ENCODE results near the gene GSTA5.
"Not testable (repeated sequence)": the region's sequence is repeated elsewhere in the genome, so short reads cannot be mapped to it uniquely, and the experiment has no call there.

The GSTA5 gene

GRCh38 chr6:52871621-52872020 is 31.0 kb upstream of the GSTA5 start:
- peaks cover 4% of the 10 kb centered on the region for H3K27me3 ChIP-seq (ENCODE audit: insufficient read depth, poor library complexity, severe bottlenecking)
- H3K27ac ChIP-seq (ENCODE audit: poor library complexity, severe bottlenecking) = no peak overlapping the region
- no peak overlapping the region for H3K4me3 ChIP-seq (ENCODE audit: severe bottlenecking)
- TF ChIP-seq CTCF (IDR thresholded peaks at IDR 0.05; ENCODE audit: poor library complexity, severe bottlenecking) = no peak
- H3K36me3 ChIP-seq (ENCODE audit: low read depth) = no peaks in the 10 kb centered on the region
- no peaks in the 10 kb centered on the region for H3K9me3 ChIP-seq (ENCODE audit: severe bottlenecking)
- DNase-seq (ENCODE audit: low spot score) (no peak), ATAC-seq (ENCODE audit: low read depth) (no peak)
- H3K4me1 ChIP-seq (ENCODE audit: insufficient read depth, poor library complexity, severe bottlenecking) = no peaks in the 10 kb centered on the region

GRCh38 chr6:52870335-52871091 is 29.9 kb upstream of the GSTA5 start:
- H3K27ac ChIP-seq (ENCODE audit: poor library complexity, severe bottlenecking); H3K4me1 ChIP-seq (ENCODE audit: insufficient read depth, poor library complexity, severe bottlenecking); DNase-seq (ENCODE audit: low spot score); H3K4me3 ChIP-seq (ENCODE audit: severe bottlenecking); H3K9me3 ChIP-seq (ENCODE audit: severe bottlenecking); H3K36me3 ChIP-seq (ENCODE audit: low read depth); ATAC-seq (ENCODE audit: low read depth); H3K27me3 ChIP-seq (ENCODE audit: insufficient read depth, poor library complexity, severe bottlenecking): not testable (repeated sequence)

- H3K27me3 ChIP-seq (ENCODE audit: insufficient read depth, poor library complexity, severe bottlenecking); H3K27ac ChIP-seq (ENCODE audit: poor library complexity, severe bottlenecking); DNase-seq (ENCODE audit: low spot score); H3K4me1 ChIP-seq (ENCODE audit: insufficient read depth, poor library complexity, severe bottlenecking); ATAC-seq (ENCODE audit: low read depth); H3K9me3 ChIP-seq (ENCODE audit: severe bottlenecking); H3K4me3 ChIP-seq (ENCODE audit: severe bottlenecking); H3K36me3 ChIP-seq (ENCODE audit: low read depth): not testable (repeated sequence)
These were observed 28.3 kb upstream of the GSTA5 start for GRCh38 chr6:52868899-52869298.

GRCh38 chr6:52868240-52868639 is 27.6 kb upstream of the GSTA5 start:
- H3K4me3 ChIP-seq (ENCODE audit: severe bottlenecking) = no peak overlapping the region
- ATAC-seq (ENCODE audit: low read depth) (no peak), DNase-seq (ENCODE audit: low spot score) (no peak)
- TF ChIP-seq CTCF (IDR thresholded peaks at IDR 0.05; ENCODE audit: poor library complexity, severe bottlenecking) = no peak
- no peaks in the 10 kb centered on the region for H3K9me3 ChIP-seq (ENCODE audit: severe bottlenecking)
- no peak overlapping the region for H3K27ac ChIP-seq (ENCODE audit: poor library complexity, severe bottlenecking)
- no peaks in the 10 kb centered on the region for H3K36me3 ChIP-seq (ENCODE audit: low read depth)
- H3K4me1 ChIP-seq (ENCODE audit: insufficient read depth, poor library complexity, severe bottlenecking) = no peaks in the 10 kb centered on the region
- H3K27me3 ChIP-seq (ENCODE audit: insufficient read depth, poor library complexity, severe bottlenecking) = peaks cover 4% of the 10 kb centered on the region

- H3K27me3 ChIP-seq (ENCODE audit: insufficient read depth, poor library complexity, severe bottlenecking); H3K4me1 ChIP-seq (ENCODE audit: insufficient read depth, poor library complexity, severe bottlenecking); DNase-seq (ENCODE audit: low spot score); H3K36me3 ChIP-seq (ENCODE audit: low read depth); ATAC-seq (ENCODE audit: low read depth); H3K4me3 ChIP-seq (ENCODE audit: severe bottlenecking); H3K27ac ChIP-seq (ENCODE audit: poor library complexity, severe bottlenecking); H3K9me3 ChIP-seq (ENCODE audit: severe bottlenecking): not testable (repeated sequence)
These were observed 20.5 kb upstream of the GSTA5 start for GRCh38 chr6:52861151-52861550.

- no peak for DNase-seq (ENCODE audit: low spot score)
- Histone ChIP-seq H3K4me3 (ENCODE audit: severe bottlenecking) (no peak overlapping the region), H3K36me3 (ENCODE audit: low read depth) (no peaks in the 10 kb centered on the region), H3K9me3 (ENCODE audit: severe bottlenecking) (no peaks in the 10 kb centered on the region), H3K4me1 (ENCODE audit: insufficient read depth, poor library complexity, severe bottlenecking) (no peaks in the 10 kb centered on the region), H3K27me3 (ENCODE audit: insufficient read depth, poor library complexity, severe bottlenecking) (no peaks in the 10 kb centered on the region), H3K27ac (ENCODE audit: poor library complexity, severe bottlenecking) (no peak overlapping the region)
- TF ChIP-seq CTCF (IDR thresholded peaks at IDR 0.05; ENCODE audit: poor library complexity, severe bottlenecking) = no peak
- no peak for ATAC-seq (ENCODE audit: low read depth)
These were observed 17.8 kb upstream of the GSTA5 start for GRCh38 chr6:52858416-52858815.

- DNase-seq (ENCODE audit: low spot score); H3K4me3 ChIP-seq (ENCODE audit: severe bottlenecking); H3K27ac ChIP-seq (ENCODE audit: poor library complexity, severe bottlenecking): not testable (repeated sequence)
These were observed 15.5 kb upstream of the GSTA5 start for GRCh38 chr6:52856137-52856536.

More at GRCh38 chr6:52856137-52856536, 15.5 kb upstream of the GSTA5 start:
- not testable (repeated sequence) for ATAC-seq (ENCODE audit: low read depth); H3K9me3 ChIP-seq (ENCODE audit: severe bottlenecking); H3K27me3 ChIP-seq (ENCODE audit: insufficient read depth, poor library complexity, severe bottlenecking); H3K4me1 ChIP-seq (ENCODE audit: insufficient read depth, poor library complexity, severe bottlenecking); H3K36me3 ChIP-seq (ENCODE audit: low read depth)
